HG02852 (cell line): ENCODE measurements around the gene RPRD1A.
"Not testable (repeated sequence)": the region's sequence is repeated elsewhere in the genome, so short reads cannot be mapped to it uniquely, and the experiment has no call there.

ENCODE experiments used
- ATAC-seq: cut with Tn5 transposase; IDR thresholded peaks from one replicate; pipeline ENCODE4 v1.9.1; 2021; ENCODE audit warnings: mild to moderate bottlenecking, moderate library complexity; ENCODE audit not compliant: unreplicated experiment

RPRD1A gene

DNA sequence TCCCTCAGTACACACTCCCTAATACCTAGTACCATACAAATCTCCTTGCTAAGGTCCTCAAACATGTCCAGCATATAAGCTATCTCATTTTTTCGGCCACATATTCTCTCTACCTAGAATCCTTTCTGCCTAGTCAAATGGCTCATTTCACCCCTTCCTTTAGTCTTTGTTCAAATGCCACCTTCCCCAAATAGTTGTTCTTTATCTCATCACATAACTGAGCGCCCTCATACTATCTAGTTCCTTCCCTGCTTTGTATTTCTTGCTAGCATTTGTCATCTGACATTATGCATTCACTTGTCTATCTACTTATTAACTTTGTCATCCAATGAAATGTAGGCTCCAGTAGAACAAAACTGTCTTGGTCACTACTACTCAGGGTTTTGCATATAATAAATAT, 35.5 kb downstream of the RPRD1A start:
- no peak for ATAC-seq

DNA sequence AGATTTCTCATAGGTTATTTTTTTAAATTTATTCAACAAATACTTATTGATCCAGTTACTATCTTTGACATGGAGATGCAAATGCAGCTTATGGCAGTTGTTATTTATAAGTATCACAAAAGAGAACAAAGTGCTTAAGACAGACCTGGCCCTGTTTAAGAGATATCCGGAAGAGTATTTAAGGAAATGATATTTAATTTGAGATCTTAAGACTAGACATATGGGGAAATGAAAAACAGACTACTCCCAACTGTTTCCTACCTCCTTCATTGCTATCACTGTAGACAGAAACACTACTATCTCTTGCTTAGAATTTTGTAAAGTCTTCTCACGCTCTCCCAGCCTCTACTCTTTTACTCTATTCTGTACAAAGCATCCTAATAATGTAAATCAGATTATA, 36.0 kb downstream of the RPRD1A start:
- ATAC-seq = no peak

DNA sequence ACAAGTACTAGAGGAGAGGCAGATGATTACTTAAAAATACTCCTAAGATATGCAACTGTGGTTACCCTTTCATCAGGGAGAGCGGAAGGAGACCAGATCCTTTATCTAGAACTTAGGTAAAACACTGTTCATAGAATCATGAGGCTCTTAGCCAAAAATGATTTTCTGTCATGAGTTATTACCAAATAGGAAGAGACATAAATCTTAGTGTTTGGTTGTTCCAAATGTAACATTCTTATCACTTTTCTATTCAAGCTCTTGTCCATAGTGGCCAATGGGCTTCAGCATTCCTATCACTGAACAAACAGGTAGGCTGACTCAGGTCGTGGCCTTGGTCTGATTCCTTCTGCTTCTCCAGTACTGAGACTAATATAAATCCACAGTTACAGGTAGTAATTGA, 38.5 kb downstream of the RPRD1A start:
- no peak for ATAC-seq

DNA sequence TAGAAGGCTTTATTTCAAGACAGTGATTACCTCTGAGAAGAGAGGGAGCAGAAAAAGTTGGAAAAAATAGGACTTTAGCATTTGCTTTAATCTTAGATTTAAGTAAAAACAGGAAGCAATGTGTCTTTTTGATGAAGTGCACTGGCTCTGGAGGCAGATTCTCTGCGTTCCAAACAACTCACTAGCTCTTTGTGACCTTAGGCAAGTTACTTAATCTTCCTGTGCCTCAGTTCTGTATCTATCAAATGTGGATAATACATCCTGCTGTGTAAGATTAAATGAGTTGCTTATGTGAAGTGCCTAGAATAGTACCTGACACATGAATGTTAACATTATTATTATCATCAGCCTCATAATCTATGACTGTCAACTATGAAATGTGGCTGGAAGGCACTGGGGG, 42.3 kb downstream of the RPRD1A start:
- no peak for ATAC-seq

DNA sequence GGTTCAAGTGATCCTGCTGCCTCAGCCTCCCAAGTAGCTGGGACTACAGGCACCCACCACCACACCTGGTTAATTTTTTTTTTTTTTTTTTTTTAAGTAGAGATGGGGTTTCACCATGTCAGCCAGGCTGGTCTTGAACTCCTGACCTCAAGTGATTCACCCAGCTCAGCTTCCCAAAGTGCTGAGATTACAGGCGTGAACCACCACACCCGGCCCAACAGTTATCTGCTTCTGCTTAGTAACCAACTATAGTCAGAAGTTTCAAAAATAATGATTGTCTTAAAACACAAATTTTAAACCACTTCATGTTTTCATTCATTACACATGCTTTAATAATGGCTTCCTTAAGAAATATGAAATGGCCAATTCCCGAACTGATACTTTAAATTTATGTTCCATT, 43.1 kb downstream of the RPRD1A start:
- ATAC-seq = not testable (repeated sequence)

DNA sequence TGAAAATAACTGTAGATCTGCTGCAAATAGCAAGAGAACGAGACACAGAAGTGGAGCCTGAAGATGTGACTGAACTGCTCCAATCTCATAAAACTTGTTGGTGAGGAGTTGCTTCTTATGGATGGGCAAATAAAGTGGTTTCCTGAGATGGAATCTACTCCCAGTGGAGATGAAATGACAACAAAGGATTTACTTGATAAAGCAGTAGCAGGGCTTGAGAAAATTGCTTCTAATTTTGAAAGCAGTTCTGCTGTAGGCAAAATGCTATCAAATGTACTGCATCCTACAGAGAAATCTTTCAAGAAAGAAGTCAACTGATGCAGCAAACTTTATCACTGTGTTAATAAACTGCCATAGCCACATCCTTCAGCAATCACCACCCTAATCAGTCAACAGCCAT, 44.0 kb downstream of the RPRD1A start:
- no peak for ATAC-seq

DNA sequence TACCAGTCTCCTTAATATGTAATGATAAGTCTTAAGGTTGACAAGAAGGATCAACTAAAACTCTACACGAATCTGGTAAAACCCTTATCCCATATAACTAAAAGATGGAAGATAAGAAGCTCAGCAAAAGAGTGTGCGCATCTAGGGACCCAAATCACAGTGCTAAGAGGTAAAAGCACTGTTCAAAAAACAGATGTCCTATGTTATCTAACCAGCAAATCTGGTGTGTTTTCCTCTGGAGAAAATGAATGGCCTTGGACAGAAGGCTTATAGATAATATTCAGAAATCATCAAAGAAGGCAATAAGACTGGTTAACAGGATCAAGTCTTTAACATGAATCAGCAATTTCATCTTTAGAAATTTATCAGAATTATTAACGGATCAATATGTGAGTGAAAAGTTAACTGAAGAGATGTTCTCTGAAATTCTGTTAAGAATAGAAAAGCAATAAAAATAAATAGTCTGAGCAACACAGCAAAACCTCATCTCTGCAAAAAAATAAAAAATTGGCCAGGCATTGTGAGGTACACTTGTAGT, 47.1 kb downstream of the RPRD1A start:
- ATAC-seq = no peak

DNA sequence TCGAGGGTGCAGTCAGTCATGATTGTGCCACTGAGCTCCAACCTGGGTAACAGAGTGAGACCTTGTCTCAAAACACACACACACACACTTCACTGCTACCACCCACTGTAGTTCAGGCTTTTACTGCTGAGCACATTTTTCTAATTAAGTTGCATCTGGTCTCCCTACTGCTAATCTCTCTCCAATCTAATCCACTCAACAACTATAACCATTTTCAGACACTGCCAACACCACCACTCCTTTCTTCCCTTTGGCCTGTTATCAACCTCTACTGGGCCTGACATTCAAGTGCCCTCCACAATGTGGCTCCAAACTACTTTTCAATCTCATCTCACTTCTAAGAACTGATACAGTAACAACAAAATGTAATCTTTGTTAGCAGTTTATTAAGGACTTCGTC, 50.1 kb downstream of the RPRD1A start:
- no peak for ATAC-seq

DNA sequence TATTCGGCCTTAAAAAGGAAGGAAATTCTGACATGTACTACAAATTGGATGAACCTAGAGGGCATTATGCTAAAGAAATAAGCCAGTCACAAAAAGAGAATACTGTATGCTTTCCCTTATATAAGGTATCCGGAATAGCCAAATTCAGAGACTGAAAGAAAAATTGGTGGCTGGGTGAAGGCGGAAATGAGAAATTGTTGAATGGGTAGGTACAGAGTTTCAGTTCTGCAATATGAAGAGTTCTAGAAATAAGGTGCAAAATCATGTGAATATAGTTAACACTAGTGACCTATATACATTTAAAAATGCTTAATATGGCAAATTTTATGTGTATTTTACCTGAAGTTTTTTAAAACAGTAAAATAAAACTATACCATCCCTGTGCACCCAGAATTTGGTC, 51.7 kb downstream of the RPRD1A start:
- peak; percentile 89 for ATAC-seq

DNA sequence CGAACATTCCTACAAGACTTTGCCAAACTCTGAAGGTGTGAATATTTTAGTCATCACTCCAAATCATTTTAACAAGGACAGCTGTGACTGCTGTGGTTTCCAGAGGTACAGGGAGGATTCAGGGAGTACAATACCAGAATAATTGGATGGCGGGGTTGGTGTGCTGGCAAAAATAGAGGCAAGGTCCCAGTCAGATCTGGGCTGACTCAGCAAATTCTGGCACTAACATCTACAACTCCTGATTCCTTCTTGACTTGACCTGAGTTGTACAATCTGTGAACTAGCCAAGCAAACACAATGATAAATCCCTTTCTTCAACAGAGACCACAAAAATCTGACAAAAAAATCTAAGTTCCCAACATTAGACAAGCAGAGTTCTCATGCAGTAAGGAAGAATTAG, 54.5 kb downstream of the RPRD1A start:
- ATAC-seq = no peak

DNA sequence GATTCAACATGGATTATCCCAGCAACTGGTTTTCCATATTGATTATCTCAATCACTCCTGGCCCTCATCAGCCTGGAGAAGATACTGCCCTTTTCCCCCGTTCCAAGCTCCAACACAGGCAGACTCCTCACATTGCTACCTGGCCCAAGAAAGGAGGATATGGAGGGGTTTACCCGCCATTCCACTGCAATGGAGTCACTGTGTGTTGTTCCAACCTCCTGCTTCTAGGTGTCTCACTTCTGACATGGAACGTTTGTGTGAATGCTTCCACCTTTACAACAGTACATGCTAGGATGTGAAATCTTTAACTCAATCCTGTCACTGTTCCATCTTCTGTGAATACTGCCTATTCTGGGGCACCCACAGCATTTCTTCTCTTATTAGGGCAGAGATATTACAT, 58.1 kb downstream of the RPRD1A start:
- no peak for ATAC-seq

DNA sequence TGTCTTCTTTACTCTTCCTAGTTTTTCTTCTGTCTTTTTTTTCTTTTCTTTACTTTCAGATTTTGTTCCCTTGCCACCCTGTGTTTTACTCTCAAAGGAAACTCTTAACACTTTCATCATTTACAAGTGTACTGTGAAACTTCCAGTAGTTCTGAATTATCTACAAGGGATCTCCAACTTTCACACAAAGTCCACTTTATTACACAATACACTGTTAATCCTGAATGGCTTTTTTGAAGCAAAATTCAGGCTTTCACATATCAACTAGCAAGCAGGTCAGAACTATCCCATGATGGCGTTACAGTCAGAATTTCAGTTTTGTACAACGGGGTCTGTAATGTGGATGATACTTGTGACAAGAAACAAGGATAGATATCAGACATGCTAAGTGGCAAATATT, 60.4 kb downstream of the RPRD1A start:
- no peak for ATAC-seq

DNA sequence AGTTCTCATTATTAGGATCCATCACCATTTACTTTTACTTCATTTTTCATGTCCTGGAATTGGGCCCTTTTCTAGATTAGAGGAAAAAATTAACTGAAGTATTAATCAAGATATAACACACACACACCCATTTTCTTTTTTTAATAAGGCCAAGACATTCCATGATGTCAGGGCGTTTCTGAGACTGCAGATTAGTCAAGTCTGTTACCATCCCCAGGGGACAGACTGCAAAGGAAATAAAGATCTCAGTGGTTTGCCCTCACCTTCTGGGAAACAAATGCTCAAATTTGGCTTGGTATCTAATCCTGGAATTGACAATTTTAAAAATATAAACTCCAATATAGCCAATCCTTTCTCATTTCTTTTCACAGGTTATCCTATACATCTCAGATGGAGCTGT, 67.4 kb downstream of the RPRD1A start:
- ATAC-seq = no peak

DNA sequence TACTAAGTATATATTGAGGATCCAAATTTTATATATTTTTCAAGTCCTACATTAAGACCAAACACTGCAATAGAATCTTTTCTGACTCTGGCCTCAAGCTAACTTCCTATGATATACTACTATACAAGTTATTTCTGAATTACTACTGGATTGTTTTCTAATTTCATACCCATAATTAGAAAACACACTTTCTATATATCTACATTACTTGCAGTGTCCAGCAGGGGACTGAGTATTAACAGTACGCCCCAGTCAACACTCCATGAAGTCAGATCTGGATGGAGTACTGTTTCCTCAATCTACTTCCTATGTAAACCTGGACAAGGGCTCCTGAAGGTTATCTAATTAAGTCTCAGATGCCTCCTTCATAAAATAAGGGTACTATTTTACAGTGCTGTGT, 68.4 kb downstream of the RPRD1A start:
- ATAC-seq = no peak

DNA sequence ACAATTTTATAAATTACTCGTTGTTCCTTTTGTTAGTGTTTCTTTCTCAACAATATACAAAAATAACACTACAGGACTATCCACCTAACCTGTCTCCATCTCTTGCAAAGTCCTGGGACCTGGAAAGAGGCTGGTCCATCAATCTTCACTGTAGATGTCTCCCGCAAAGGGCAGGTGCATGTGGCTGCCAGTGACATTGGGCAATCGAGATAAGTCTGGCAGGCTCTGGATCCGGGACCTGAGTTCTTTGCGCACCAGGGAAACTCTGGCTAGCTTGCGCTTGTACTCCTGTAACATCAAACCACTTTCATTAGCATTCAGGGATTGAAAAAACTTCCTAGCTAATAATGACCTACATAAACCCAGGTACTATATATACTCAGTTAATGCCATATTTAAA, 74.3 kb downstream of the RPRD1A start:
- no peak for ATAC-seq

DNA sequence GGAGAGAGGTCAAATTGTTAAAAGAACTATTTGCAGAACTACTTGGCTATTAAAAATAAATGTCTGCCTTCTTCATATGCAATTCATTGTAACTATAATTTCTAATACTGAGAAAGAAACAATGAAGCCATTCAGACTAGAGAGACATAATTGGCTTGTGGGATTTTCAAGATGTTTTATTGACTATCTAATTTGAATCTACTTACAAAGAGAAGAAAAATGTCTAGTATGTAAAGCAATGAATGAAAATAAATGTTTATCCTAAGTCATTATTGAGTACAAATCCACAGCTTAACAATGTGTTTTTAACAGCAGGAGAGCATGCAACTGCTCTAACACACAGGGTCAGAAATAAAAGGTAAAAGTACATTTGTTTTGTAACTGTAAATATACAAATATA, 75.7 kb downstream of the RPRD1A start:
- no peak for ATAC-seq

DNA sequence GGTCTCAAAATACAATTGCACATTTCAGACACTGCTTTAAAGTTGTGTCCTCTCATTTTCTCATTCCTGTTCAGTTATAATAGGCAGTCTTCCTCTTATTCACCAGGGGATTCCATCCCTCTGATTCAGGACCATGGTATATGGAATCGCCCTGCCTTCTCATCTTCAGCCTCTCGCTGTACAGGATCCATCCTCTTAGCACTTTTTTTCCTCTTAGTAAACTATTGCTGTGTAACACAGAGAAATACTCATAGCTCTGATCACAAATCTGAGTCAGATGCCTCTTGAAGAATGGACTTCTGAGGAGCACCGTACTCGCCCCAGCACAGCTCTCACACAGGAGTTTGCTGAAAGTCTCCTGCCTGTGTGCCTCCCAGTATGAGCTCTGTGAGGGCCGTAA, 83.5 kb downstream of the RPRD1A start:
- no peak for ATAC-seq

DNA sequence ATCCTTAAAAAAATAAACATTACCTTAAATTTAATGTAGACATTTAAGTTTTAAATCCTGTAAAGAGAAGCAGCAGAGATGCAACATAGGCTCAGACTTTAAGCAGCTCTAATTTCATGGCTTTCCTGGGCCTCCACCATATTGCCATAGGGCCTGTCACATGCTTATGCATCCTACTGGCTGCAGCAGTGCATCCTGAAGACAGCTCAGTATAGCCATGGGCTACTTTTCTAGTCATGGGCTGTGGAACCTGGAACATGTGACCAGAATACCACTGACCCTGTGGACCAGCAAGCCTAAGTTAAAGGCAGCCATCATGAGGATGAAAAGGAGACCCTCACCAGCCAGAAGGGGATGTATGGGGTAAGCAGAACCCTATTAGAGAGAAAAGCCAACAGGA, 84.2 kb downstream of the RPRD1A start:
- no peak for ATAC-seq

DNA sequence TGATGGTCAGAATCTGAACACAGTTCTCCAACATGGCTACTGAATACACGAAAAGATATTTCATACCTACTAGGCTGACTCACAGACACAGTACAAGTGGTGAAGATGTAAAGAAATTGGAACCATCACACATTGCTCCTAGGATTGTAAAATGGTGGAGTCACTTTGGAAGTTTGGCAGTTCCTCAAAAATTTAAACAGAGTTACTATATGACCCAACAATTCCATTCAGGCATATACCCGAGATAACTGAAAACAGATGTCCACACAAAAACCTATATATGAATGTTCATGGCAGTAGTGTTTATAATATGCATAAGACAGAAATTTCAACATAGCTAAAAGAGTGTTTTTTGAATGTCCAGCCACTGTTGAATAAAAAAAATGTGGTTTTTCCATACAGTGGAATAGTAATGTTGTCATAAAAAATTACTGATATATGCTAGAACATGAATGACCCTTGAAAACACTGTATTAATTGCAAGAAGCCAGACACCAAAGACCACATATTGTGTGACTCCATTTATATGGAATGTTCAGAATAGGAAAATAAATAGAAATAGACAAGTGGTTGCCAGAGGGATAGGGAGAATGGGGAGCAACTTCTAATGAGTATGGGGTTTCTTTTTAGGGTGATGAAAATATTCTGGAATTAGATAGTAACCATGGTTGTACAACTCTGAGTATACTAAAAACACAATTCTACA, 84.8 kb downstream of the RPRD1A start:
- no peak for ATAC-seq

DNA sequence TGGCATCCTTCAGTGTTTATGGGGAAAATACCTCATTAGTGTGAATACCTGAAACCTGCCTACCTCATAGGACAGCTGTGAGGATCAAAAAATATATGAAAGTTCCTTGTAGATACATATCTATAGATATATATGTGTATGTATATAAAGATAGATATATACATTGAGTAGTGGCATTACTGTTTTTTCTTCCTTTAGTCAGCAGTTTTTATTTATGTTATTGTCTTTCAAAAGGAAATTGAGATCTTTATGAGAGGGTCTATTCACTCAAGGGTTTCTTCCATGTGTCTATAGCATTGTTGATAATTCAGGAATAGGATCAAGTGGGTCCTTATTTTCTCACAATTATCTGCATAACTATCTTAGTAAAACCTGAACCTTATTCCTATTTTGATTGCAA, 88.2 kb downstream of the RPRD1A start:
- ATAC-seq = no peak

DNA sequence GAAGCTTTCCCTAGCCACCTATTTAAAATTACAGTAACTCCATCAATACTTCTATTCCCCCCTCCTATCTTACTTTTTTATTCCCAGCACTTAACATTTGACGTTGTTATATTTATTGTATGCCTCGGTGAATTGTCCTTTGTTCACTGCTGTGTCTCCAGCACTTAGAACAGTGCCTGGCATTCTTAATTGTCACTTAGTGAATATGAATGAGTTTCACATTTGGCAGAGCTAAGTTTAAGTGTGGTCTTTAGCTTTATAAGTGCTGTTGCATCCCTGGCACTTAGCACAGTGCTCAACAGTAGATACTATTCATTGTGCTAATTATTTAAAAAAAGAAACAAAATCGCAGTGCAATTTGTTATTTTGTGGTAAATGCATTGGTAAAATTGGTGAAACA, 93.2 kb downstream of the RPRD1A start:
- ATAC-seq = no peak

DNA sequence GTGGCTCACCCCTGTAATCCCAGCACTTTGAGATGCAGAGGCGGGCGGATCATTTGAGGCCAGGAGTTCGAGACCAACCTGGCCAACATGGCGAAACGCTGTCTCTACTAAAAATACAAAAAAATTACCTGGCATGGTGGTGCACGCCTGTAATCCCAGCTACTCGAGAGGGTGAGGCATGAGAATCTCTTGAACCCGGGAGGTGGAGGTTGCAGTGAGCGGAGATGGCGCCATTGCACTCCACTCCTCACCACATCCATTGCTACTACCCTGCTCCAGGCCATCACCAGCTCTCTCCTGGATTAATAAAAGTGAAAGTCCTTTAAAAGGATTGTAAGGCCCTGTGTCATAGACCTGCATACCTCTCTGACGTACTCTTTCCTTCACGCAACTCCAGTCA, 93.7 kb downstream of the RPRD1A start:
- ATAC-seq = no peak
